Putamen (tissue), 1 donor: ENCODE measurements around the gene DDX3X.
"Not testable (repeated sequence)": the region's sequence is repeated elsewhere in the genome, so short reads cannot be mapped to it uniquely, and the experiment has no call there.

Source experiments
- DNase-seq: peaks from one replicate; pipeline ENCODE4 v3.0.0-alpha.2; 2016; ENCODE audit warnings: low spot score

The DDX3X gene

GRCh38 chrX:41329101-41329500 is 4.9 kb upstream of the DDX3X start:
- no peak for DNase-seq

GRCh38 chrX:41332005-41332404 is 2.0 kb upstream of the DDX3X start:
- DNase-seq = no peak

GRCh38 chrX:41332408-41333002 is 1.5 kb upstream of the DDX3X start:
- peak; percentile 13 for DNase-seq

GRCh38 chrX:41333003-41333743 is 789 bp upstream of the DDX3X start:
- DNase-seq = peak; percentile 81

- peak; percentile 74 for DNase-seq
Measured at GRCh38 chrX:41334363-41335197, 618 bp downstream of the DDX3X start.

GRCh38 chrX:41335198-41335957 is 1.4 kb downstream of the DDX3X start:
- no peak for DNase-seq

- DNase-seq = no peak
Measured at GRCh38 chrX:41335958-41336331, 2.0 kb downstream of the DDX3X start.

GRCh38 chrX:41336447-41336846 is 2.5 kb downstream of the DDX3X start:
- DNase-seq = no peak

GRCh38 chrX:41337140-41337539 is 3.2 kb downstream of the DDX3X start:
- DNase-seq = no peak

- DNase-seq = no peak
Measured at GRCh38 chrX:41338436-41338835, 4.5 kb downstream of the DDX3X start.

- no peak for DNase-seq
Measured at GRCh38 chrX:41339148-41339547, 5.2 kb downstream of the DDX3X start.

GRCh38 chrX:41344053-41344452 is 10.1 kb downstream of the DDX3X start:
- DNase-seq = no peak

- no peak for DNase-seq
Measured at GRCh38 chrX:41347186-41347585, 13.2 kb downstream of the DDX3X start.

GRCh38 chrX:41348551-41348950 is 14.6 kb downstream of the DDX3X start:
- no peak for DNase-seq

- DNase-seq = no peak
Measured at GRCh38 chrX:41350150-41350975, 16.4 kb downstream of the DDX3X start.

GRCh38 chrX:41350976-41351569 is 17.1 kb downstream of the DDX3X start:
- no peak for DNase-seq

- no peak for DNase-seq
Measured at GRCh38 chrX:41351923-41352322, 18.0 kb downstream of the DDX3X start.

GRCh38 chrX:41352329-41352838 is 18.4 kb downstream of the DDX3X start:
- no peak for DNase-seq

- no peak for DNase-seq
Measured at GRCh38 chrX:41353985-41354384, 20.0 kb downstream of the DDX3X start.

- no peak for DNase-seq
Measured at GRCh38 chrX:41369152-41369551, 35.2 kb downstream of the DDX3X start.

- DNase-seq = not testable (repeated sequence)
Measured at GRCh38 chrX:41371575-41371974, 37.6 kb downstream of the DDX3X start.
